GM12878 (cell line): Measurements from ENCODE around the gene MEF2D. TPM values are rescaled to one million over a fixed set of nuclear protein-coding genes. Genes with fewer than 3 reads are reported as not detected.

Source experiments
- ATAC-seq: fragments of 200-7000 bp; cut with Tn5 transposase; 3 replicates; pipeline ENCODE4 v1.9.1; 2020; ENCODE audit warnings: mild to moderate bottlenecking, moderate library complexity
- BruUV-seq: library from RNA; stranded (reverse); fragments of 400-500 nt; replicated peaks from 2 replicates; lab custom pipeline; 2021; lab: Mats Ljungman, UMichigan
- CTCF ChIA-PET: fragments of 300-600 bp; sonication (Branson Sonifier 250); formaldehyde crosslinking; extraction: SDS; loops from one replicate; lab custom pipeline; 2021; ENCODE audit warnings: inconsistent platforms; lab: Yijun Ruan, JAX
- POLR2A ChIA-PET: fragments of 350-600 bp; formaldehyde crosslinking; extraction: SDS; loops from one replicate; lab custom pipeline; 2021; ENCODE audit warnings: inconsistent platforms; lab: Charles Lee
- RAD21 ChIA-PET: fragments of 300-600 bp; sonication (Branson Sonifier 250); formaldehyde crosslinking; loops from one replicate; lab custom pipeline; 2023; ENCODE audit warnings: antibody characterized with exemption; ENCODE audit not compliant: unreplicated experiment; lab: Charles Lee
- SMC1A ChIA-PET: fragments of 300-600 bp; sonication (Branson Sonifier 250); formaldehyde crosslinking; loops from one replicate; lab custom pipeline; 2023; ENCODE audit not compliant: unreplicated experiment, uncharacterized antibody; lab: Charles Lee
- DNase-seq: peaks from one replicate; pipeline ENCODE4 v3.0.0-alpha.2; 2011; ENCODE audit warnings: low read depth, low spot score
- FAIRE-seq: peaks from 3 replicates; lab custom pipeline; 2011; peaks lifted over from hg19 to GRCh38; lab: Jason Lieb, UNC
- H2AFZ ChIP-seq: 2 replicates; pipeline ENCODE4 v1.6.0; 2011; ENCODE audit warnings: low read depth, low read length, control low read depth; ENCODE audit not compliant: control insufficient read depth
- H3K27ac ChIP-seq: 2 replicates; pipeline ENCODE4 v1.5.1; 2011; ENCODE audit warnings: control low read depth; ENCODE audit not compliant: control insufficient read depth, insufficient read depth
- H3K27me3 ChIP-seq, 2 experiments: replicated peaks in 1 of 2; 2 replicates each; pipeline versions ENCODE4 v1.6.0 to v1.6.1; 2011; ENCODE audit warnings: low read length in 1 of 2; ENCODE audit not compliant: control insufficient read depth in 2 of 2, insufficient read depth in 2 of 2
- H3K36me3 ChIP-seq, 2 experiments: 2 replicates each; pipeline ENCODE4 v1.5.1; 2011; ENCODE audit warnings: low read length in 1 of 2; ENCODE audit not compliant: control insufficient read depth in 2 of 2, insufficient read depth in 2 of 2
- H3K4me1 ChIP-seq: 2 replicates; pipeline ENCODE4 v1.6.1; 2011; ENCODE audit warnings: mild to moderate bottlenecking, low read length, moderate library complexity, mixed read lengths; ENCODE audit not compliant: control insufficient read depth, insufficient read depth
- H3K4me2 ChIP-seq: 2 replicates; pipeline ENCODE4 v1.6.0; 2011; ENCODE audit warnings: control low read depth; ENCODE audit not compliant: control insufficient read depth, insufficient read depth
- H3K4me3 ChIP-seq: fragments of 200-600 bp; sonication (generic); 2 replicates; pipeline ENCODE4 v1.5.1; 2016
- H3K79me2 ChIP-seq: 2 replicates; pipeline ENCODE4 v1.6.0; 2011; ENCODE audit warnings: low read length; ENCODE audit not compliant: control insufficient read depth, insufficient read depth
- H3K9ac ChIP-seq: 2 replicates; pipeline ENCODE4 v1.8.0; 2011; ENCODE audit warnings: low read length, control low read depth, mixed read lengths; ENCODE audit not compliant: control insufficient read depth, insufficient read depth
- H3K9me3 ChIP-seq: replicated peaks from 3 replicates; pipeline ENCODE4 v1.5.1; 2011; ENCODE audit warnings: mild to moderate bottlenecking, low read length; ENCODE audit not compliant: control insufficient read depth, insufficient read depth
- H4K20me1 ChIP-seq: 2 replicates; pipeline ENCODE4 v1.6.0; 2011; ENCODE audit not compliant: control insufficient read depth, insufficient read depth
- ASH2L ChIP-seq: fragments of 300-600, 200-600 bp; sonication (generic); IDR thresholded peaks from 2 replicates; pipeline ENCODE4 v1.6.1; 2017; ENCODE audit warnings: low read depth, mild to moderate bottlenecking, borderline replicate concordance
- CREB1 ChIP-seq: IDR thresholded peaks from 2 replicates; pipeline ENCODE4 v1.6.1; 2012; ENCODE audit warnings: low read depth, mild to moderate bottlenecking, inconsistent platforms
- EGR1 ChIP-seq, 2 experiments: IDR thresholded peaks; 1 replicate in 1 of 2; 2 replicates in 1 of 2; pipeline ENCODE4 v1.6.1; 2011 to 2012; ENCODE audit warnings: low read depth in 2 of 2, low read length in 2 of 2, borderline replicate concordance in 1 of 2, mild to moderate bottlenecking in 1 of 2, moderate library complexity in 1 of 2
- POLR2AphosphoS5 ChIP-seq: IDR thresholded peaks from 2 replicates; pipeline ENCODE4 v1.6.1; 2011; ENCODE audit warnings: mild to moderate bottlenecking, low read length, inconsistent platforms
- ZNF274 ChIP-seq: IDR thresholded peaks from one replicate; pipeline ENCODE4 v1.8.0; 2011; ENCODE audit not compliant: insufficient read length, insufficient read depth
- WGBS: methylation state at CpG from one replicate; pipeline ENCODE4 v1.1.6; 2016; ENCODE audit warnings: low lambda C conversion rate; ENCODE audit not compliant: insufficient replicate concordance, insufficient coverage; ENCODE audit errors: missing lambda C conversion rate; 5-methylcytosine and 5-hydroxymethylcytosine counted together
- in situ Hi-C: fragments of 300-500 bp; cut with MboI; formaldehyde crosslinking; loops from 9 replicates; pipeline ENCODE4 v1.14.3; 2018; ENCODE audit warnings: mixed read lengths
- intact Hi-C: fragments of 100-400 bp; cut with micrococcal nuclease; formaldehyde crosslinking; loops from one replicate; pipeline ENCODE4 v1.14.2; 2022; ENCODE audit not compliant: unreplicated experiment
- polyA plus RNA-seq, 11 experiments: library from polyadenylated mRNA; depleted of rRNA in 4 of 11; unstranded in 6 of 11; stranded (reverse) in 5 of 11; fragments of >200 nt; fragmentation: Nextera tagmentation in 4 of 11; fragmentation: Illumina TruSeq in 1 of 11; extraction: Ambion mirVana in 4 of 11; extraction: Trizol in 1 of 11; gene quantifications; 1 replicate in 1 of 11; 2 replicates in 10 of 11; pipeline versions ENCODE4 v1.2.1 to v1.2.3, GENCODE V29; 2011 to 2016; ENCODE audit warnings: inconsistent platforms in 2 of 11, missing spikeins in 2 of 11, low read depth in 1 of 11
- total RNA-seq, 4 experiments: library from RNA; depleted of rRNA in 3 of 4; stranded (reverse); fragments of >200 nt in 3 of 4; fragmentation: Illumina TruSeq in 1 of 4; extraction: Trizol in 1 of 4; gene quantifications; 2 replicates each; pipeline versions ENCODE4 v1.2.1 to v1.2.3, GENCODE V29; 2013 to 2021

Gene MEF2D
- total and polyA plus RNA-seq, 10 of the 15 experiments (the other 5 are each of a cell fraction or from before 2014, with no cell fraction given) = 0.61 to 53.0 (median 15.2) TPM

- no peaks in the 10 kb centered on the region for H3K79me2 ChIP-seq
- no TSS peak for BruUV-seq
- peaks cover 30 to 39% of the 10 kb centered on the region in 2 experiments; a peak in 3 of 4 replicates for H3K36me3 ChIP-seq
- intact Hi-C loops = no loop called here
- POLR2A ChIA-PET = no interaction called here
- RAD21 ChIA-PET = interaction anchor here (1.6 kb wide), 1 partner anchor 12 kb away, joined by 6 read pairs; no protein-coding TSS in a partner anchor
- no peak overlapping the region for H3K9ac ChIP-seq
- H3K27ac ChIP-seq = no peak overlapping the region
- in situ Hi-C loops = no loop called here
- SMC1A ChIA-PET = interaction anchor here (1.1 kb wide), 1 partner anchor 24 kb away, joined by 3 read pairs; no protein-coding TSS in a partner anchor
- H4K20me1 ChIP-seq = peaks cover 3% of the 10 kb centered on the region; the same call in 1 of the 2 replicates
- H2AFZ ChIP-seq = no peak overlapping the region
- no peak for FAIRE-seq
- no peak for ATAC-seq
- WGBS = 83% methylated on average over 6 of the region's 6 CpGs
- H3K4me3 ChIP-seq = no peak overlapping the region
- no peaks in the 10 kb centered on the region for H3K27me3 ChIP-seq
- no peaks in the 10 kb centered on the region for H3K9me3 ChIP-seq
- no peak overlapping the region for H3K4me2 ChIP-seq
- CTCF ChIA-PET = interaction anchor here (2.0 kb wide), 1 partner anchor 12 kb away, joined by 8 read pairs; no protein-coding TSS in a partner anchor
- peak; percentile 43 for TF ChIP-seq POLR2AphosphoS5
- no peak for TF ChIP-seq EGR1 (IDR thresholded peaks at IDR 0.05; ENCODE audit: borderline replicate concordance in 1 of 2, low read depth in 2 of 2, low read length in 2 of 2)
- no peak for TF ChIP-seq CREB1
- TF ChIP-seq ASH2L = no peak
- no peak for DNase-seq
- H3K4me1 ChIP-seq = no peaks in the 10 kb centered on the region
These were observed 31.8 kb downstream of the MEF2D start for GRCh38 chr1:156468693-156469345.

- H2AFZ ChIP-seq = no peak overlapping the region
- ChIA-PET SMC1A (no interaction called here), CTCF (no interaction called here), RAD21 (no interaction called here), POLR2A (no interaction called here)
- H3K36me3 ChIP-seq = peaks cover 25 to 33% of the 10 kb centered on the region in 2 experiments; a peak in 3 of 4 replicates
- ATAC-seq (no peak), FAIRE-seq (no peak), DNase-seq (no peak)
- intact Hi-C loops = no loop called here
- H4K20me1 ChIP-seq = peaks cover 3% of the 10 kb centered on the region; the same call in 1 of the 2 replicates
- H3K4me1 ChIP-seq = no peaks in the 10 kb centered on the region
- no peak overlapping the region for H3K4me2 ChIP-seq
- H3K9me3 ChIP-seq = no peaks in the 10 kb centered on the region
- in situ Hi-C loops = no loop called here
- H3K9ac ChIP-seq = no peak overlapping the region
- H3K27ac ChIP-seq = no peak overlapping the region
- no peaks in the 10 kb centered on the region for H3K79me2 ChIP-seq
- no peak overlapping the region for H3K4me3 ChIP-seq
- no TSS peak for BruUV-seq
- WGBS = 93% methylated on average over 17 of the region's 18 CpGs
- H3K27me3 ChIP-seq = no peaks in the 10 kb centered on the region
- TF ChIP-seq POLR2AphosphoS5 = 0 out of 2 replicates have a peak, but pooled peaks have one; percentile 1
- no peak for TF ChIP-seq ZNF274
These were observed 32.7 kb downstream of the MEF2D start for GRCh38 chr1:156467906-156468305.
